Stimulated activated naive CD8-positive, alpha-beta T cell treated with anti-CD3 and anti-CD28 coated beads, Interleukin-15, amount 100 ng/mL, for 72 hours (primary cell): ENCODE results near the gene SNCA.

Source experiments
- ATAC-seq: fragments of 150-1000 bp; cut with Tn5 transposase; 2 replicates; pipeline ENCODE4 v1.10.0; 2021; ENCODE audit warnings: mild to moderate bottlenecking, moderate library complexity
- DNase-seq, 2 donors: peaks; one replicate each; pipeline ENCODE4 v3.0.0; 2021 to 2022
- H3K27ac Mint-ChIP-seq, 2 donors: one replicate each; pipeline ENCODE4 v1.8.0; 2022; ENCODE audit warnings: mild to moderate bottlenecking in 2 of 2, mixed read lengths in 2 of 2, moderate library complexity in 2 of 2
- H3K27me3 Mint-ChIP-seq: one replicate; pipeline ENCODE4 v1.8.0; 2022; ENCODE audit warnings: mixed read lengths
- H3K4me1 Mint-ChIP-seq: one replicate; pipeline ENCODE4 v1.8.0; 2022; ENCODE audit warnings: mild to moderate bottlenecking, mixed read lengths
- H3K4me3 Mint-ChIP-seq, 2 donors: one replicate each; pipeline ENCODE4 v1.8.0; 2022; ENCODE audit warnings: mild to moderate bottlenecking in 2 of 2, mixed read lengths in 2 of 2, moderate library complexity in 1 of 2
- H3K9me3 Mint-ChIP-seq, 2 donors: one replicate each; pipeline ENCODE4 v1.8.0; 2022; ENCODE audit warnings: mixed read lengths in 2 of 2

The SNCA gene

DNA sequence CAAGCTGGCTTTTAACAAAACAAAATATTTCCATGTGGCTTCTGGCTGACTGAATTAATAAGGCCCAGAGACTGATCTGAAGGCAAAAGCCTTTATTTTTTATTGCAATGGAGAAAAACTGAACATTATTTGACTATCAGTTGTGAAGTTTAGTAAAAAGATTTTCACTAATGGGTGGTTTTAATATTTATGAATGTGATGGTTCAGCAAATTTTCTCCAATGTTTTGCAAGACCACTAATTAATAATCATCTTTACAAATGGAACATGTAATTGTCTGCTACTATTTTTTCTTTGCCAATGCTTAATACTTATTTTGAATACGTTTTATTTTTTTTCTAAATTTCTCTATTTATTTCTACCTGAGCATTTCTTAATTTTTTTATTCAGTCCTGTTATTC, 90.6 kb downstream of the SNCA start:
- DNase-seq = no peak
- ATAC-seq = no peak
- Mint-ChIP-seq H3K27ac (no peak overlapping the region), H3K27me3 (no peaks in the 10 kb centered on the region), H3K4me3 (no peak overlapping the region), H3K9me3 (no peaks in the 10 kb centered on the region), H3K4me1 (no peaks in the 10 kb centered on the region)

GRCh38 chr4:89745708-89746107, 91.3 kb downstream of the SNCA start:
- Mint-ChIP-seq H3K4me1 (no peaks in the 10 kb centered on the region), H3K27me3 (no peaks in the 10 kb centered on the region), H3K9me3 (no peaks in the 10 kb centered on the region), H3K27ac (no peak overlapping the region), H3K4me3 (no peak overlapping the region)
- no peak for DNase-seq
- no peak for ATAC-seq

GRCh38 chr4:89744914-89745313, 92.0 kb downstream of the SNCA start:
- no peaks in the 10 kb centered on the region for H3K9me3 Mint-ChIP-seq

DNA sequence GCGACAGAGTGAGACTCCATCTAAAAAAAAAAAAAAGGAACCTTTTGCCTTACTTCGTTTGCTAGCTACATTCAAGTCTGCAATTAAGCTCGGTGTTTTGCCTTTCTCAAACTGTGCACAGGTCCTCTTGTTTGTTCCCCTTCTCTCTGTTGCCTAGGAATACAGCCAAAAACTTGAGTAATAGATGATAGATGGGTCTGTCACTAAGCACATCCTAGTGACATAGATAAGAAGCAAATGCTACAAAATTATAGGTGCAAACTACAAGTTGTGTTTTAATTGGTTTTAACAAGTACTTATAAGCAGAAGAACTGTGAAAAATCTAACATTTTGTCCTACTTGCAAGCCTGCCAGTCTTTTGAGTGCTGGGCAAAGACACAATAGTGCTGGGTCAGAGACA, 95.2 kb downstream of the SNCA start:
- Mint-ChIP-seq H3K4me3 (no peak overlapping the region), H3K4me1 (no peaks in the 10 kb centered on the region), H3K9me3 (no peaks in the 10 kb centered on the region), H3K27ac (no peak overlapping the region), H3K27me3 (no peaks in the 10 kb centered on the region)
- DNase-seq = no peak
- no peak for ATAC-seq

More at GRCh38 chr4:89744914-89745313, 92.0 kb downstream of the SNCA start:
- Mint-ChIP-seq H3K4me3 (no peak overlapping the region), H3K27ac (no peak overlapping the region), H3K27me3 (no peaks in the 10 kb centered on the region), H3K4me1 (no peaks in the 10 kb centered on the region)
- ATAC-seq = no peak
- no peak for DNase-seq

DNA sequence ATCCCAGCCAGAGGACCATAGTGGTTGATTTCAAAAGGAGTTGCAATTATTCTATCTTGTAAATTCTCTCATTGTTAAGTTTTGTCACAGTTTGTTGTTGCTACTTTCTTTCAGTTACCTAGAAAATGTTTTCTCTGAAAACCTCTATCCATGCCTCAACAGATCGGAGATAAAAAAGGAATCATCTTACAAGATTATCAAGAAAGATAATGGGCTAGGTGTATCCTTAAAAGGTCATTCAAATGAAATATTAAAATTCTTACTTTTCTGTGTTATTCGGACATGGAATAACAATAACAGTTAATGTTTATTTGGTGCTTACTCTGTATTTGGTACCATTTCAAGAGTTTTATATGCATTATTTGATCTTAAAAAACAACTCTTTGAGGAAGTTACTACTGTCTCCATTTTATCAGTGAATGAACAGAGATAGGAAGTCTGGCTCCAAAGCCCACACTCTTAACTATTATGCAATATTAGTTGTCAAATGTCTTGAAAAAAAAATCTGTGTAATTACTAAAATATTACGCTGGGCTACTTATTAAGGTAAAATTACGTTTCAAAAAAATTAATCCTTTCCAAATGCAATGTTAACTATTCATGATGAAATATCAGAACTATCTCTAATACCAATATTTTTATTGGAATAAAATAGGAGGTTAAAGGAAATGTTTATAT, 97.5 kb downstream of the SNCA start:
- Mint-ChIP-seq H3K27me3 (no peaks in the 10 kb centered on the region), H3K4me1 (no peaks in the 10 kb centered on the region), H3K9me3 (no peaks in the 10 kb centered on the region), H3K4me3 (no peak overlapping the region), H3K27ac (no peak overlapping the region)
- DNase-seq (no peak), ATAC-seq (no peak)

DNA sequence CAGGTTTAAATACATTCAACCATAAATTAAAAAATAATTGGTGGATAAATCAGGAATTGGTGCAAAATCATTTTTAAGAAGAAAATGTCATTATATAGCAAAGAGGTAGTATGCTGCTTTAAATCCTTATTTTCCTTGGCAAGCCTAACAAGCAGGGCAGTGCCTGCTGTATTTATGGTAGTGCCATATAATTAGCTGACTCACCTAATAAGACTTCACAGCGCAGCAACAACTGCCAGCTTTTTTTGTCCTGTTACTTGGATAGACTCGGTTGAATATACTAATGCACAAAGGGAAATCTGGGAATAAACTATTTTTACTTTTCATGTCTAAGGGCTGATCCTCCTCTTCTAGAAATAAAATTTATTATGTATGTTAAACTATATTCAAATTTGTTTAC, 99.1 kb downstream of the SNCA start:
- no peaks in the 10 kb centered on the region for H3K9me3 Mint-ChIP-seq
- DNase-seq = no peak
- no peak overlapping the region for H3K27ac Mint-ChIP-seq

GRCh38 chr4:89733946-89734345, 103.0 kb downstream of the SNCA start:
- ATAC-seq = no peak
- no peak for DNase-seq
- no peak overlapping the region for H3K4me3 Mint-ChIP-seq
- no peaks in the 10 kb centered on the region for H3K9me3 Mint-ChIP-seq
- no peak overlapping the region for H3K27ac Mint-ChIP-seq
- H3K4me1 Mint-ChIP-seq = no peaks in the 10 kb centered on the region
- no peaks in the 10 kb centered on the region for H3K27me3 Mint-ChIP-seq

More for the DNA sequence above, 99.1 kb downstream of the SNCA start:
- Mint-ChIP-seq H3K4me3 (no peak overlapping the region), H3K27me3 (no peaks in the 10 kb centered on the region), H3K4me1 (no peaks in the 10 kb centered on the region)
- no peak for ATAC-seq

GRCh38 chr4:89727238-89727637, 109.7 kb downstream of the SNCA start:
- H3K9me3 Mint-ChIP-seq = no peaks in the 10 kb centered on the region
- no peaks in the 10 kb centered on the region for H3K27me3 Mint-ChIP-seq
- H3K27ac Mint-ChIP-seq = no peak overlapping the region
- H3K4me3 Mint-ChIP-seq = no peak overlapping the region
- H3K4me1 Mint-ChIP-seq = no peaks in the 10 kb centered on the region
- ATAC-seq (no peak), DNase-seq (no peak)

DNA sequence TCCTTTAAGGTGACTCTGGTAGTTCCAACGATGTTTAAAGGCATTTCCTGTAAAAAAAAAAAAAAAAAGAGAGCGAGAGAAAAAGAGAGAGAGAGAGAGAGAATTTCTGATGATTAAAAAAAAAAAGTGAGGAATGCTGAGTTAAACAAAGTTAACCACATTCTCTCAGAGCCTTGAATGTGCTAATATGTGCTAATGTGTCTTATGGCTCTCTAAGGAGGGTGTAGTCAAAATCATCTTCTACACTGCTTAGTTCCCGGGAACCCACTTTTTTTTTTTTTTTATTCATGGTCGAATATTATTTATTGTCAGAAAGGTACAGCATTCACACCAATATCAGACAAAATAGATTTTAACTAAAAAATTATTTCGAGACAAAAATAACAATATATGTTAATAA, 111.7 kb downstream of the SNCA start:
- DNase-seq = no peak
- no peak for ATAC-seq
- Mint-ChIP-seq H3K9me3 (no peaks in the 10 kb centered on the region), H3K27me3 (no peaks in the 10 kb centered on the region), H3K4me3 (no peak overlapping the region), H3K4me1 (no peaks in the 10 kb centered on the region), H3K27ac (no peak overlapping the region)

DNA sequence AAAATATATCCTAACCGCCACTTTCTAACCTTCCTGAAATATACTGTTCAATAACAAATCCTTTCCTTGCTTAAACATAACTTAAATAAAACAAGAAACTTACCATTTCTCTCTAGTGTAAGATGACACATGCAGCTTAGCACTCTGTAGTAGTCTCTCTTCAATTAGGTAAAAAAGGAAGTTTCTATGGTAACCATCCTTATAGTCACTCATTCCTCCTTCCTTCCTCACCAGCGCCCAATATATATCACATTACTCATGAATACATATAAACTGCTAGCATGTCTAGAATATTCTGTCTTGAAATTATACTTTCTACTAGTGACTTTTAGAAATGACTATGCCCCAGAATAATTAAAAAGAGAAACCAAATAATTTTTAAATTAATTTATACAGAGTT, 112.2 kb downstream of the SNCA start:
- DNase-seq = no peak
- ATAC-seq = no peak
- H3K4me3 Mint-ChIP-seq = no peak overlapping the region
- no peak overlapping the region for H3K27ac Mint-ChIP-seq
- no peaks in the 10 kb centered on the region for H3K4me1 Mint-ChIP-seq
- no peaks in the 10 kb centered on the region for H3K9me3 Mint-ChIP-seq
- no peaks in the 10 kb centered on the region for H3K27me3 Mint-ChIP-seq

DNA sequence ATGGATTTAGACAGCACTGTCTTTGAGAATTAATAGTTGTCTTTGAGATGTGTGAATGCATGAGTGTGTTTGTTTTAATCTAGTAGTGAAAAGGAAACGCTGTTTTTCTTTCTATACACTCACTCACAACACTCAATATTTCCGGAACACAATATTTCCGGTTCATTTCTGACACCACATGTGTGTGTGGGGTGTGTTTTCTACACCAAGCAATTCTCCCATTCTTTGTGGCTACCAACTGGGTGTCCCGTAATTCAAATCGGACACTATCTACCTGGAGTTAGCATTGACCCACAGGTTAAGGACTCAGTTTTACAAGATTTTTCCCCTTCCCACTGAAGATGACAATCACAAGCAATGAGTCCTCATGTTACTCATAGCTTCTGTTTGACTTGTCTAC, 113.9 kb downstream of the SNCA start:
- no peak overlapping the region for H3K27ac Mint-ChIP-seq
- H3K9me3 Mint-ChIP-seq = no peaks in the 10 kb centered on the region
- ATAC-seq (no peak), DNase-seq (no peak)
- no peak overlapping the region for H3K4me3 Mint-ChIP-seq
- H3K27me3 Mint-ChIP-seq = no peaks in the 10 kb centered on the region
- no peaks in the 10 kb centered on the region for H3K4me1 Mint-ChIP-seq

- DNase-seq = no peak
- Mint-ChIP-seq H3K4me3 (no peak overlapping the region), H3K27me3 (no peaks in the 10 kb centered on the region), H3K4me1 (no peaks in the 10 kb centered on the region), H3K9me3 (no peaks in the 10 kb centered on the region), H3K27ac (no peak overlapping the region)
- no peak for ATAC-seq
Observed at GRCh38 chr4:89722517-89722916, 114.4 kb downstream of the SNCA start.

DNA sequence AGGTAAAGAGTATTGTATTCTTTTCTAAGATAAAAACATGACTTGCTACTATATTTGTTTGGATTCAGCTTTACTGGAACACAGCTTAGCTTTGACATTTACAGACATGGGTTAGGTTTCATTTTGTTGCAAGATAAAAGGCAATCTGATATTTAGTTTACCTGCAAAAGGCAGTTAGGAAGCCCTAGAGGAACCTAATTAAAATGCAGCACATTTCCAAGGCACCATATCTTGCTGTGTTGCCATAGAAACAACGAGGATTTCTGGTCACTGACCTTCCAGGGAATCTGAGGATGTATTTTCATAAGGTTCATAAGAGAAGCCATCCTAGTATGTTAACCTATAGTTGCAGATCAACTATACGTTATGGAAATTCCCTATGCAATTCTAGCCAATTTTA, 116.0 kb downstream of the SNCA start:
- no peak for DNase-seq
- Mint-ChIP-seq H3K9me3 (no peaks in the 10 kb centered on the region), H3K4me3 (no peak overlapping the region), H3K4me1 (no peaks in the 10 kb centered on the region), H3K27me3 (no peaks in the 10 kb centered on the region), H3K27ac (no peak overlapping the region)
- no peak for ATAC-seq

DNA sequence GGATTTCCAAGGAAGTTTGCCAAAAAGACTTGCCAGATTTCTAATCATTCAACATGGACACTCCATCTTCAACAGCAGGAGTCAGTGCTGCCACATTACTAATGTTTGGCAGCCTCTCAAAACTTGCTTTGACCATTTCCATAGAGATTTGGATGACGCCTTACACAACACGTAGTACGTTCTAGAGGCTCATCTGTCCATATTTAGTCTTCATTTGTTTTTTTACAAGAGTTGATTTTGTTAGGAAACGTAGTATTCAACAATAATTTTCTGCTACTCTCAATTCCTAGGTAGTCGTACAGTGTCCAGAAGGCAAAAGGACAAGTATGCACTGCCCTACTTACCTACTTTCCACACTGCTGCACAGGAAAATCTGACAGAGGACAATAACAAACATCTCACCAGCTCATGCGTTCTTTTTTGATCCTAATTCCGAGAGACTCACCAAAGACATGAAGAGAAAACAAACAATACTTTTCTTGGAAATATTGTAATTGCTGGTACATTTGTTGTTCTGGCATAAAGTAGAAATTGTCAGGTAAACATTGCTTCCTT, 117.3 kb downstream of the SNCA start:
- H3K4me1 Mint-ChIP-seq = no peaks in the 10 kb centered on the region
- no peak overlapping the region for H3K27ac Mint-ChIP-seq
- ATAC-seq = no peak
- no peak overlapping the region for H3K4me3 Mint-ChIP-seq
- DNase-seq = no peak
- H3K27me3 Mint-ChIP-seq = no peaks in the 10 kb centered on the region
- H3K9me3 Mint-ChIP-seq = no peaks in the 10 kb centered on the region

GRCh38 chr4:89716893-89717292, 120.1 kb downstream of the SNCA start:
- no peak for ATAC-seq
- Mint-ChIP-seq H3K4me3 (no peak overlapping the region), H3K9me3 (no peaks in the 10 kb centered on the region), H3K27me3 (no peaks in the 10 kb centered on the region), H3K4me1 (no peaks in the 10 kb centered on the region), H3K27ac (no peak overlapping the region)
- DNase-seq = no peak

GRCh38 chr4:89715631-89716030, 121.3 kb downstream of the SNCA start:
- H3K9me3 Mint-ChIP-seq = no peaks in the 10 kb centered on the region
- H3K4me3 Mint-ChIP-seq = no peak overlapping the region
- DNase-seq (no peak), ATAC-seq (no peak)
- H3K4me1 Mint-ChIP-seq = no peaks in the 10 kb centered on the region
- H3K27me3 Mint-ChIP-seq = no peaks in the 10 kb centered on the region
- no peak overlapping the region for H3K27ac Mint-ChIP-seq

GRCh38 chr4:89712827-89713226, 124.1 kb downstream of the SNCA start:
- Mint-ChIP-seq H3K4me1 (peaks cover 9% of the 10 kb centered on the region), H3K27me3 (no peaks in the 10 kb centered on the region), H3K4me3 (no peak overlapping the region), H3K9me3 (no peaks in the 10 kb centered on the region), H3K27ac (no peak overlapping the region)
- no peak for ATAC-seq
- DNase-seq = no peak
